HG03442 (cell line): Measurements from ENCODE around the gene ATG7.

ENCODE experiments used
- ATAC-seq: cut with Tn5 transposase; IDR thresholded peaks from one replicate; pipeline ENCODE4 v1.9.1; 2021; ENCODE audit warnings: mild to moderate bottlenecking, moderate library complexity; ENCODE audit not compliant: unreplicated experiment

The ATG7 gene

GRCh38 chr3:11530153-11530721 is 258.0 kb downstream of the ATG7 start:
- ATAC-seq: no peak

GRCh38 chr3:11532931-11533391 is 260.8 kb downstream of the ATG7 start:
- no peak for ATAC-seq

- ATAC-seq: no peak
Observed at GRCh38 chr3:11534011-11534792, 262.0 kb downstream of the ATG7 start.

- no peak for ATAC-seq
Observed at GRCh38 chr3:11534793-11535101, 262.6 kb downstream of the ATG7 start.

GRCh38 chr3:11535243-11535960 is 263.2 kb downstream of the ATG7 start:
- no peak for ATAC-seq

- no peak for ATAC-seq
Observed at GRCh38 chr3:11536132-11536935, 264.1 kb downstream of the ATG7 start.

- no peak for ATAC-seq
Observed at GRCh38 chr3:11536936-11537612, 264.9 kb downstream of the ATG7 start.

- ATAC-seq: no peak
Observed at GRCh38 chr3:11538581-11538980, 266.4 kb downstream of the ATG7 start.

GRCh38 chr3:11539218-11539617 is 267.0 kb downstream of the ATG7 start:
- no peak for ATAC-seq

GRCh38 chr3:11539677-11540076 is 267.5 kb downstream of the ATG7 start:
- no peak for ATAC-seq

- no peak for ATAC-seq
Observed at GRCh38 chr3:11541321-11542303, 269.4 kb downstream of the ATG7 start.

GRCh38 chr3:11542551-11542950 is 270.4 kb downstream of the ATG7 start:
- no peak for ATAC-seq

- ATAC-seq: no peak
Observed at GRCh38 chr3:11543141-11543947, 271.1 kb downstream of the ATG7 start.

- ATAC-seq: no peak
Observed at GRCh38 chr3:11543948-11544387, 271.8 kb downstream of the ATG7 start.

- ATAC-seq: no peak
Observed at GRCh38 chr3:11544412-11545181, 272.4 kb downstream of the ATG7 start.

- ATAC-seq: no peak
Observed at GRCh38 chr3:11545186-11545851, 273.1 kb downstream of the ATG7 start.

- no peak for ATAC-seq
Observed at GRCh38 chr3:11546657-11547302, 274.6 kb downstream of the ATG7 start.
